ENCODE measurements around the gene NOX5.

NOX5 gene

DNA sequence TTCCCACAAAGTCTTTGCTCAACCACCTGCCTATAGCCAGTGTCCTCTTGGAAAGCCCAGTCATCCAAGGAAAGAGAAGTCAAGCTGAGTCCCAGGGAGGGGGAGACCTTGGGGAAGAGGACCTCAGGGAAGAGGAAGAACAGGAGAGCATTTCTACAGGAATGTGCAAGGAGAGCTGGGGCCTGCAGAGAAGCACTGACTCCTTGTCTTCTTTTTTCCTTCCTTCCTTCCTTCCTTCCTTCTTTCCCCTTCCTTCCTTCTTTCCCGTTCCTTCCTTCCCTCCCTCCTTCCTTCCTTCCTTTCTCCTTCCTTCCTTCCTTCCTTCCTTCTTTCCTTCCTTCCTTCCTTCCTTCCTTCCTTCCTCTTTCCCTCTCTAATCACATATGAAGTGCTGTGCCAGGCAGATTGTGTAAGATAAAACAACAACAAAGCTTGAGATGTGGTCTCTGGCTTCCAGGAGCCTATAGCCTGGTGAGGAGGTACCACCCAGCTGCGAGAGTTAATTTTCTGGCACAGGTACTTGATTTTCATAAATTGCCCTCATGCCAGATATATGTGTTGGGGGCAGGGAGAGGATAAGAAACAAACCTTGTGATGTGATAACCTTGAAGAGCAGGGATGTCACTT is 70.0 kb downstream of the NOX5 start:
- no peak for DNase-seq

DNA sequence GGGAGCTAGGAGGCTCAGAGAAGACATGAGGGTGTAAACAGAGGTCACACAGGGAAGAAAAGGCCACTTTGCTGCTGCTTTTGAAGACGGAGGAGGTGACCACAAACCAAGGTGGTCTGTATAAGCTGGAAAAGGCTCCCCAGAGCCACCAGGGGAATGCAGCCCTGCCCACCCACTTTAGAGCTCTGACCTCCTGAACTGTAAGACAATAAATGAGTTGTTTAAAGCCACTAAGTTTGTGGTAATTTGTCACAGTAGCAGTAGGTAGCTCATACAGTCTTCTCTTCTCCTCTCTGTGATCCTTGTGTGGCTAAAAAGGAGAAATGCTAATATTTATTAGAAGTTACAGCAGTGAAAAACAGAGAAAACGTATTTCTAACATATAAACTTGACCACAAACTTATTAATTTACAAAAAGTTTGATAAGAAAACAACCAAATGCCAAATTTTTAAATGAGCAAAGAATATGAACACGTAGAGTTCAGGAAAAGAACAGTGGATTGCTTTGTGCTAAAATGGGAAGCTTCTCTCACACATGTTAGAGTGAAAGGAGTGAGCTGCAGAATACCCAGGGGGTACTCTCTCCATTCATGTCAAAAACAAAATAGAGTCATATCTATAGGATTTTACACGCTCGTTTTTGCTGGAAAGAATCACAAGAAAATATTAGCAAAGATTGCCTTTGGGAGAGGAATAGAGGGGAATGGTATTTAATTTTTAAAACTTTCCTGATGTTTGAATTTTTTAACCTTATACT is 71.0 kb downstream of the NOX5 start:
- no peak for DNase-seq

DNA sequence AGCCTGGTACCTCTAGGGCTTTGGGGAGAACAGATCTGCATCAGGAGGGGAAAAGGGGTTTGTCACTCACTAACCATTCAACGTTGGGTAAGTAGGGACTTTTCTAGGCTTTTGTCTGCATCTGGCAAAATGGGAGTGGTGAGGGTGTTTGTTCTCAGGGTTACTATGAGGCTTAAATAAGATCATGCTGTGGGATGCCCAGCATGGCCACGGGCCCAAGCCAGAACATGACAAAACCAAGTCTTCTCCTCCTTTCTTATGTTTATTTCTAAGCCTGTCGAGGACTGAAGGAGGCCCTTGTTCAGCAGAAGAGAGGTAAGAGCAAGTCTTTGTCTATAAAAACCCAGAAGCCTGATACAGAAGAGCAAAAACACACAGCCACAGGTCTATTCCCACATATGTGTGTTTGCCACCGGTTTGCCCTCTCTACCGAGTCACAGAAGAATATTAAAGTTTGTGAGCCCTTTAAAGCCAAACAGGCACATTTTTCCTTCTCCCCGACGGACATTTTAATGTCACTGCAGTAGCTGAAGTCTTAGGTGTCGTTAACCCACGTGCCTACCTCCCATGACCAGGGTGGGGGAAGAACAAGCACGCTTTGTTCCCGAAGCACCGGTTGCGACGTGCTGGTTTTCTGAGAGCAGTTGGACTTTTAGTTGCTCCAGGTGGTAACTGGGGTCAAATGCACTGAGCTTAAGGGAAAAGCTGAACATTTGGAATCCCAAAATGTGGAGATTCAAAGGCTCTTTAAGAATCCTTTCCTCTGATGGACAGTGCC is 72.1 kb downstream of the NOX5 start:
- DNase-seq, result no peak

DNA sequence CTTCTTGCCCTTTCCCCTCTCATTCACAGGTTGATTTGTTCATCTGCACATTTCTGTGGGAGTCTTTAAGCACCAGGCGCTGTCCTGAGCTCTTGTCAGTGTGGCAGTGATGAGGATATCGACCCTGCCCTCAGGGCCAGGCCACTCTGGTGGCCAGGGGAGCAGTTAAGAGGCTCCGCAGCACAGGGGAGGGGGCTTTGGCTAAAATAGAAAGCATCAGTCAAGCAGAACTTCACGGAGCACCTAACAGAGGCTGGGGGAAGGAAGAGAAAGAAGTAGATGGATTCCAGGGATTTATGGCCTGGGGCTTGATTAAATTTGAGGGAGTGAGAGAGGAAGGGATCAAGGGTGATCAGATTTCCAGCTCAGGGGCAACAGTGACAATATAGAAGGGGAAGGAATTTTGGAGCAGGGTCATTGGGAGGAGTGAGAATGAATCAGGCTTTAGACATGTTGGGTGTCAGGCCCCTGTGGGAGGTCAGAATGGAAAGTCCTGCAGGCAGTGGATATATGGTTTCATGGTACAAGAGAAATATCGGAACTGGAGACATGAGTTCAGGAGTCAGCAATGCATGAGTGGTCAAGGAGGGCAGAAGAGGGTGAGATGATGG is 73.0 kb downstream of the NOX5 start:
- DNase-seq, result no peak

DNA sequence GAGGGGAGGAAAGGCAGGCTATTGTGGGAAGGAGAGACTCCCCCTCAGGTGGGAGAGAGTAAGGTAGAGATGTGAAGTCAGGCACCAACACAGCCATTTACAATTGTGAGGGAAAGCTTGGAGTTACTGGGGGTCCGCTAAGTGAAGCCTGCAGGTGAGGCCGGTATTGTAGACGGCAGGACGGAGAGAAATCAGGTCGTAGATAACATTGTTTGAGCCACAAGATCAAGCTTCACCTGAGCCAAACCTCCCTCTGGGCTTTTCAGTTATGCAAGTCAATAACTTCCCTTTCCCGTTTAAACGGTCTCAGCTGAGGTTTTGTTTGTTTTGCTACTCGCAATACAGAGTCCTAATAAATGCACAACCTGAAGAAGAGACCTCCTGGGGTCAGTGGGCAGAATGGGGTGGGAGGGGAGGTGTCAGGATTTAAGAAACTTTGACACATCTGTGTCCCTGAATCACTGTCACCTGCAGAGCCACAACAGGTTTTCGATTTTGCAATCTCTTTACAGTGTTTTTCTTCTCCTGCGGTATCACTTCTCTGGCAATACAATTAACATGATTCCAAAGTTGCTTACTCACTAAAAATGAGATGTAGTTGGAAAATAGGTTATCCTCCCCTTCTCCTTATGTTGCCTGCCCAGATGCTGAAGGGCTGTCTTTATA is 73.9 kb downstream of the NOX5 start:
- DNase-seq, result no peak

DNA sequence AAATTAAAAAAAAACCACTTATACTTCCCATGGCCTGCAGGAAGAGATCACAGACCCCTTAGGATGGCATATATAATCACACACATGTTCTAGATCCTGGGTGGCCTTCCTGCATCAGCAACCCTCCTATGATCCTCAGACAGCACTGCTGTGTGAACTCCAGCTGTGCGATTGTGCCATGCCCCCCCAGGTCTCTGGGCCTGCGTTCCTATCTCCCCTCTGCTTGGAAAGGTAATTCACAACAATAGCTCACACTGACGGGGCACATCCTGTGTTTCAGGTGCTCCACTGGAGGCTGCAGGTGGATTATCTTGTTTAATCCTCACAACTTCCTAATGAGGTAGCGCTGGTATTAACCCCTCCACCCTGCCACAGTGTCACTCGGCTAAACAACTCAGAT is 74.8 kb downstream of the NOX5 start:
- DNase-seq, result no peak

DNA sequence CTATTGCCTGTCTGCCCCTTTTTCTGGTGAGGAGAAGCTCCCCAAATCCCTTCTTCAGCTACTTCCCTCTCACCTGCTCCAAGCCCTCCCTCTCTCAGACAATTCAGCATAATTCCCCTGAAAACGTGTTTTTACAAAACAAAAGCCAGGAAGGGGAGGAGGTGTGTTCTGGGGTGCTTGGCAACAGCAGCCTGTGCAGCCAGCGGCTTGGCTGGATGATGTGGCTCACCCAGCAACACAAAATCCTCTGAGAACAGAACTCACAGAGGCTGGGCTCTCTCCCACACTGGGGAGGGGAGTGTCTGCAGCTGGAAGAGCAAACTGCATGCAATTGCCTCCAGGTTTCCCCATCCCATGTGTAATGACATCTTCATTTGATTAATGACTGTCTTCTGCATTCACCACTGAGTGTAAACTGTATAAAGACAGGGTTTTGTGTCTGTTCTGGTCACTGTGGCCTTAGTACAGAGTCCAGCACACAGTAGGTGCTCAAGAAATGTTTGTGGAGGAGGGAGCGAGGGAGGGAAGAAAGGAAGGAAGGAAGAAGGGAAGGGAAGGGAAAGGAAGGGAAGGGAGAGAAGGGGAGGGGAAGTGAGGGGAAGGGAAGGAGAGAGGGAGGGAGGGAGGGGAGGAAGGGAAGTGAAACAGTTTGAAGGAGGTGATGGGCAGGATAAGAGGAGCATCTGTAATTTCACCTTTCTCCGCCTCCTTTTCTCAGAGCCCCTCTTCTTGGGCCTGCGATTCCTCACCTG is 75.9 kb downstream of the NOX5 start:
- no peak for DNase-seq

DNA sequence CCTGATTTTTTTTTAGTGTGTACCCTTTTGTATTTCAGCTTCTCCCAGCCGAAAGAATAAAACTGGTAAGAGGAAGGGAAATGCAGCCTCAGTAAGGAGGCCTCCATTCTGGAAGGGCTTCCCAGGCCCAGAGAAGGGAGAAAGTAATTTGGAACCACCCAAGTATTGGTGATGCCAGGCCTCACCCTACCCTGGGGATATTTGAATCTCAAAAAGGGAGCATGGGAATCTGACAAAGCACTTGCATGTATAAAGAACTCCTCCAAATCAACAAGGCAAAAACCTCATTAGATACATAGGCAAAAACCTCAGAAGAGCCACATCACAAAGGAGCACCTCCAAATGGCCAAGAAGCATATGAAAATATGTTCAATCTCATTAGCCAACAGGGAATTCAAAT is 77.2 kb downstream of the NOX5 start:
- DNase-seq, result no peak

DNA sequence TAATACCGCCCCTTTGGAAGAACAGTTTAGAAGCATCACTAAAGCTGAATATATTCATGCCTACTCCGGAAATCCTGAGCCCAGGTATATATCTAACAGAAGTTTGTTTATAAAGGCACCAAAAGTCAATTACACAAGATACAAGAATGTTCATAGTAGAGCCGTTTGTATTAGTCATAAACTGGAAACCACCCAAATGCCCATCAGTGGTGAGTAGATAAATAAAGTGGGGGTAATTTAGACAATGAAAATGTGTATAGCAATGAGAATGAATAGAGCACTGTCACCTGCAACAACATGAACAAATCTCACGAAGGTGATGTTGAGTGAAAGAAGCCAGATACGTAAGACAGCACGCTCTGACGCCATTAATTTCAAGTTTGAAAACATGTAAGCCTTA is 77.7 kb downstream of the NOX5 start:
- no peak for DNase-seq

DNA sequence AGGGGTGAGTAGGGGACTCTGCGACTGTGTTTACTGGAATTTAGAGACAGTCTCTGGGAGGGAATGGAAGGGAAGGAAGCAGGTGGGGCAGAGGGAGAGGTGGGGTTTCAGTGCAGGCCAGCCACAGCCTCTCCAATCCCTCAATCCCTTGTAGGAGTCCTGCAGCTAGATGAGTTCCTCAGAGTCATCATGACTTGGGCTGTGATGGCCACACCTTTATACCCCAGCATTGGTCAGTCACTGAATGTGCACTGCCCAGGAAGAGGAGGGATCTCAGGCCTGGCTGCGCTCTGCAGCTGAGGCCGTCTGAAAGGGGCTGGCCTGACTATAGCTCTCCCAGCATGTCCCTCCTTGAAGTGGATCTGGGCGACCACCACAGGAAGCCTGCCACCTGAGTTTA is 78.6 kb downstream of the NOX5 start:
- DNase-seq, result no peak

DNA sequence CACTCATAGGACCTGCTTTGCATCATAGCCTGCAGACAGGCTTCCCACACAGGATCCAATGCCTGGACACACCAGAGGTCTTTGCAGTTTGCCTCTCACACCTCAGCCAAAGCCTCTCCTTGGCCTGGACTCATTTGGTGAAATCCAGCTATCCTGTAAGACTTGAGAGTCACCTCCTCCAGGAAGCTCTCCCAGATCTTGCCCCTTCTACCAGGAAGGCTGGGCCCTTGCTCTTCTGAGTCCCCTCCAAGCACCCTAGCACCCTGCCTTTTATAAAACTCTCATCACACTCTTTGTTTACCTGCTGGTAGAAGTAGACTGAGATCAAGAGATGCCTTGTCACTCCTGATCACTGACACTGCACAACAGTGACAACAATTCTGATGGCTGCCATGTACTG is 79.1 kb downstream of the NOX5 start:
- DNase-seq, result no peak

DNA sequence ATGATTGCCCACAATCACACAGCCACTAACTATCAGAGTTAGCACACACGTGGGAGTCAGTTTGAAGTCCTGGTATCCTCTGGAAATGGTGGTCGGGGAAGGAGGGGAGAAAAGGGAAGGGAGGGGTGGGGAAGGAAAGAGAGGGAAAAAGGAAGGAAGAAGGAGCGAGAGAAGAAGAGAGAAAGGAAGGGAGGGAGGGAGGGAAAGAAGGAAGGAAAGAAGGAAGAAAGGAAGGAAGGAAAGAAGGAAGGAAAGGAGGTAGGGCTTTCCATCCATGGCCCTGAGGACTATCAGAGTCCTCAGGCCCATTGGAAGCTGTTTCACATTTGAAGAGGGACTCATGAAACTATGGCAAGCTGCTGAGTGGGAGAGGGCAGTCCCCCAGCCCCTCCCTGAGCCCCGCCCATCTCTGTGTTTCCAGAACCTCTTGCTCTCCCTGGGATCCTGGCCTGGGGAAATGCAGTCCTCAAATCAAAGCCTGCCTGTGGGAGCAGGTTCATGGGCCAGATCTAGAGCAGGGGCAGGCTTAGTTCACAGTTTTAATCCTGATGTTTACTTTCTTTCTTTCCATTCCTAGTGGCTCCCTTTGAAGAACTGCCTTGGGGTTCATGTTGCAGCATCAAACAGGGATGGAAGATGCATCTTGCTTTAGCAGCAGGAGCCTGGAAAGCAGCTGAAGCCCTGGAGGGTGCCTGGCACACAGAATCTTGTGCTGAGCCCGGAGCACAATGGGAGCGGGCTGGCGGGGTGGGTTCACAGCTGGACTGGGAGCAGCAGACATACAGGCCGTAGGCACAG is 79.8 kb downstream of the NOX5 start:
- no peak for DNase-seq

DNA sequence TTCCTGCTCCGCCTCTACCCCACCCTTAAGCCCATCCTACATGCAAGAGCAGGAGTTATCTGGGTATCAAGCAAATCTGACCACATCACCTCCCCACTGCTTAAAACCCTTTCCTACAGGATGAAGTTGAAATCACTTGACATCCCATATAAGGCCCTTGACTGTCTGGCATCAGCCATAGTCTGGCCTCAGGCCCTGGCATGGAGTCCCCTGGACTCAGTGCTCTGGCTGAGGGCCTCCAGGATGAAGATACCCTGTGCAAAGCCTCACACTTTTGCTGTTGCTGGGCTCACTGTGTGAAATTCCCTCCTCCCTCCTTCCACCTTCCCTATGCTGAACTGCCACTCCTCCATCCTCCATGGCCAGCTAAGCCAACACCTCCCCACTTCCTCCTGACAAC is 80.8 kb downstream of the NOX5 start:
- no peak for DNase-seq

DNA sequence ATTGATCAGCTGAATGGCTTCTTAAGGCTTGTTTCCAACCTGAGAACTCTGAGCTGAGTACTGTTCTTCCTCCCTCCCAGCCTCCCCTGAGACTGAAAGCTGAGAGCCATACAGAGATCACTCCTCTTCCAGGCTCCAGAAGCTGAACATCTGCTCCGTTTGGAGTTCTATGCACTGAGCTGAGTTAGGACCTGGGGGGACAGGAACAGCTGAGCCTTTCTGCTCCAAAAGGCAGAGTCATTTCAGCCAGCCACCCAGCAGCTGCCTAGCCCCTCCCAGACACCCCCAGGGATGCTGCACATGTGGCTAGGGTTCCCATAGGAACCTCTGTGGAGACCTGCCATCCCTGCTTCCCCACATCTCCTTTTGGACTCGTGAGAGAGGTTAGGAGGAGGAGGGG is 81.7 kb downstream of the NOX5 start:
- DNase-seq, result no peak

DNA sequence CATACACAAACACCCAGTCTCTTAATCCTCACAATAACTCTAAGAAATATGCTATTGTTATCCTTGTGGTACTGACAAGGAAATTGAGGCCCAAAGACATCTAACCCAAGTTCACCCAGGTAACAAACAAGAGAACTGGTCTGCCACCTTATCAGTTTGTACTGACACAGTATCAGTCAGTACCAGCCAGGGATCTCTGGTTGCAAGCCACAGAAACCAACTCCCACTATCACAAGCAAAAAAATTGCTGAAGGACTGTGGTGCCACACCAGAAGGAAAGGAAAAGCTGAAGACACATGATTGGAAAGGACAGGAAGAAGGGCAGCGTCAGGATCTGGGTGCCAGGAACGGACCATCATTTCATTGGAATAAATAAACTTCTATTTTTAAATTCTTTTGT is 82.1 kb downstream of the NOX5 start:
- DNase-seq, result no peak

DNA sequence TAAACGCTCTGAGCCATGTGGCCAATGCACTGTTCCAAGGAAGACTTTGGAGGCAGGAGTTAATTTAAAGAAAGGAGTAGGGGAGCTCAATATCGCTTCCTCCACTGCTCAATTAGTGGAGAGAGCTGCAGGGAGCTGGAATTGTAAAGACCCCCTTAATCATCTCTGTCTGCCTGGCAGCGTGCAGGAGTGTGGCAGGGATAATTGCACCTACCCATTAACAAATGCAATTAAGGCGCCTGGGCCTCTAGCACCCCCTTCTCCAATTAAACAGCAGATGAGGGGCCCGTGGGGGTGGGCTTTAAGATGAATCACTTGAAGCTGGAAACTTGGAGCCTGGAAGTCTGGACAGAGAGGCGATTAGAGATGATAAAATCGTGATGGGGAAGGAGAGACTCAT is 84.3 kb downstream of the NOX5 start:
- no peak for DNase-seq

DNA sequence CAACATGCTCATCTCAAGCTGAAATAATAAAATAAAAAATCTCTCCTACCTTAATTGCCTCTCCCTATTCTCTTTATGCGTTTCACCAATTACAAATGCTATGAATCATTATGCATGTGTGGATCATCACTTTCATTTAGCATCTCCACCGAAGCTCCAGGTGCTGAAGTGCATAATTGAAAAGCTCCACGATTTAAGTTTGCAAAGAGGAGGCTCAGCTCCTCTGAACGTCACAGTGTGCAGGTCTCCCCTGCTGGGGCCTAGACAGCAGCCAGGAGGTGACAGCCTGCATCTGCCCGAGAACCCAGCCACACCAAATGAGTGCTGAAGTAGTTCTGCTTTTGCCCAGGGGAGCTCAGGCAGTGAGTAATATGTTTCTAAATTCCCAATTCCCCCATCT is 85.4 kb downstream of the NOX5 start:
- DNase-seq, result no peak

DNA sequence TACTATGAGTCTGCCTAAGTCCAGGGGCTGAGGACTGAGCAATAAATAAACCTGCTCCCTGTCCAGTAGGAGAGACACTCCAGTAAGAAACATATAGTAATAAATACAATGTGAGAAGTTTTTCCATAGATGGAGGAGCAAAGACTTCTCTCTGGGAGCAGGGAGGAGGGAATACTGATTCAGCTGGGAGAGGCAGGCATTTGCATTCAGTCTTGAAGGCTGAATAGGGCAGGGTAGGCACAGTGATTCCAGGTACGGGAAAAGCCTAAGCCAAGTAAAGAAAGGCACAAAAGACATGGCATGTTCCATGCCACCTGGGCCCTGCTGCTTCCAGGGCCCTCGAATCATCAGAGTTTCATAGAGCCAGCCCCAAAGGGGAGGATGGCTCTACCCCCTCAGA is 86.3 kb downstream of the NOX5 start:
- no peak for DNase-seq

DNA sequence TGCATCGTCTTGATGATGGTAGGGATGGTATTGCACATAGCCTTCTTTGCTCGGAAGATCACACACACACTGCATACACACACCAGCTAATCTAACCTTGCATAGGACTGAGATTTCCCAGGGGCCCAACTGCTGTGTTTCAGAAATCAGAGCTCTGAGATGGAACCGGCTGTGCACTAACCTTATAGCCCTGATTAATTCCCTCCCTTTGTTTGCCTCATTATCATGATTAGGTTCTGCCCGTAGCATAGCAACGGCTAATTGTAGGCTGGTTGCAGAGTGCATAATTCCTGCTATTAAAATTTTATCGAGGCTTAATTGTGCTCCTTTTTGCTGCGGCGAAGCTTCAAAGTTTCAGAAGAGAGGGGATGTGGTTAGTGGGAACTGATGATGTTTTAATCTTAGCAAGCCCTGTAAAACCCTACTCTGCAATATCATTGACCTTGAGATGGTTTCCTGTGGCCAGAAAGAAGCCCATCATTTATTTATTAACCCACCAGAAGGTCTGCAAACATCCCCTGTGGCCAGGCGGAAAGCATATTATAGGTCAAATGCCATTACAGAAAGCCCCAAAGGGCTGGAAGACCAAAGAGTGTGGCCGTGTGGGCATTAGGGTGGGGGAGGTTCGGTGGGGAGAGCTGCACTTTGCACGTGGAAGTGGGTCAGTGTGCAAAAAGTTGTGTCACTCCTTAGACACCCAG is 89.7 kb downstream of the NOX5 start:
- no peak for DNase-seq

DNA sequence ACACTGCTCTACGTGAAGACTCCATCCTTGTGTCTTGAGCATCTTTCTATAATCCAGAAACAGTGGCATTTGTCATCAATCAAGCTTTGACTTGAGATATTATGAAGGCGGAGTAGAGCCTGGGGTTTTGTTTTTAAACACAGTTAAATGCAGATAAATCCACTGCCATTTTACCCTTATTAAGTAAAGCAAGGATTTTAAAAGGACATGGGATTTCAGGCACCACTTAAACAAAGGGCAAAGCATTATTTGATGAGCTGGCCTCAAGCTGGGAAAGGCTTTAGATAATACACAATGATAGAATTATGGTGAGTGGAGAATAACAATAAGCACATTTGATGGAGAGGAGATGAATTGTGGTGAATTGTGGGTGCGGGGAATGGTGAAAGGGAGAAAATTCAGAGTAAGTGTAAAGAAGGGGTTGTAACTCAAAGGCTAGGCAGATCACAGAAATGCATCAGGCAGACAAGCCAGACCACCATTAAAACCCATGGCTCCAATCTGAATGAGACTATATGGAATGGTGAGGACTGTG is 91.0 kb downstream of the NOX5 start:
- no peak for DNase-seq
